RWPE2 (cell line): ENCODE results near the gene USH2A.

Experiments
- ATAC-seq: fragments of 200-7000 bp; cut with Tn5 transposase; 3 replicates; pipeline ENCODE4 v1.9.1; 2021; ENCODE audit warnings: low read depth
- DNase-seq: peaks from one replicate; pipeline ENCODE4 v3.0.0-alpha.2; 2020; ENCODE audit warnings: low spot score
- H3K27ac ChIP-seq: fragments of 450-650 bp; 2 replicates; pipeline ENCODE4 v1.5.1; 2017; ENCODE audit warnings: mild to moderate bottlenecking; ENCODE audit not compliant: poor library complexity, severe bottlenecking
- H3K27me3 ChIP-seq: fragments of 250-450 bp; sonication (Bioruptor Pico); 2 replicates; pipeline ENCODE4 v1.5.1; 2021; ENCODE audit warnings: mild to moderate bottlenecking, moderate library complexity; ENCODE audit not compliant: insufficient read depth, poor library complexity, severe bottlenecking
- H3K36me3 ChIP-seq: fragments of 250-450 bp; sonication (Bioruptor Pico); 2 replicates; pipeline ENCODE4 v1.5.1; 2020; ENCODE audit warnings: low read depth, mild to moderate bottlenecking, moderate library complexity
- H3K4me1 ChIP-seq: fragments of 250-450 bp; sonication (Bioruptor Pico); 2 replicates; pipeline ENCODE4 v1.5.1; 2021; ENCODE audit warnings: mild to moderate bottlenecking, moderate library complexity; ENCODE audit not compliant: insufficient read depth, poor library complexity, severe bottlenecking
- H3K4me3 ChIP-seq: fragments of 250-450 bp; sonication (Bioruptor Pico); 2 replicates; pipeline ENCODE4 v1.5.1; 2021; ENCODE audit warnings: mild to moderate bottlenecking, moderate library complexity; ENCODE audit not compliant: severe bottlenecking
- H3K9me3 ChIP-seq: fragments of 250-450 bp; sonication (Bioruptor Pico); 2 replicates; pipeline ENCODE4 v1.5.1; 2021; ENCODE audit warnings: mild to moderate bottlenecking, moderate library complexity; ENCODE audit not compliant: severe bottlenecking
- TF ChIP-seq, protein P1 (sequence below): fragments of 450-650 bp; IDR thresholded peaks from one replicate; pipeline ENCODE4 v1.5.1; 2017; ENCODE audit warnings: mild to moderate bottlenecking, moderate library complexity; ENCODE audit not compliant: poor library complexity, severe bottlenecking

USH2A gene

DNA sequence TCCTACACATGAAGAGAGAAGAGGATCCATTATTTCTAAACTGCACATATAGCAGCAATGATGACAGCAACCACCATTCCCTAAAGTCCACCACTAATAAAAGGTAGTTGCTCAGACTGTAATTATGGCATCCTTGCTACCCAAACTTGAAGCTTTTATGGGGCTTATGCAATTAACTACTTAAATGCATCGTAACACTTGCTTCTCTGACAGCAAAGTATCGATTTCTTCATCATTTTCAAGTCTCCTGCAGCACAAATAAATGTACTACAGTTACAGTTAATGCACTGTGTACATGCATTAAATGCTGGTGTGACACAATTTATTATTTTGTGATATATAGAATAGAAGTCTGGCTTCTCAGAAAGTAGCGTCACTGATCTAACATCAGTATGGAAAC is 241.7 kb downstream of the USH2A start:
- Histone ChIP-seq H3K36me3 (no peaks in the 10 kb centered on the region), H3K27me3 (no peaks in the 10 kb centered on the region), H3K4me3 (no peak overlapping the region), H3K9me3 (no peaks in the 10 kb centered on the region), H3K4me1 (no peaks in the 10 kb centered on the region), H3K27ac (no peak overlapping the region)
- DNase-seq, result no peak
- TF ChIP-seq, protein P1, sequence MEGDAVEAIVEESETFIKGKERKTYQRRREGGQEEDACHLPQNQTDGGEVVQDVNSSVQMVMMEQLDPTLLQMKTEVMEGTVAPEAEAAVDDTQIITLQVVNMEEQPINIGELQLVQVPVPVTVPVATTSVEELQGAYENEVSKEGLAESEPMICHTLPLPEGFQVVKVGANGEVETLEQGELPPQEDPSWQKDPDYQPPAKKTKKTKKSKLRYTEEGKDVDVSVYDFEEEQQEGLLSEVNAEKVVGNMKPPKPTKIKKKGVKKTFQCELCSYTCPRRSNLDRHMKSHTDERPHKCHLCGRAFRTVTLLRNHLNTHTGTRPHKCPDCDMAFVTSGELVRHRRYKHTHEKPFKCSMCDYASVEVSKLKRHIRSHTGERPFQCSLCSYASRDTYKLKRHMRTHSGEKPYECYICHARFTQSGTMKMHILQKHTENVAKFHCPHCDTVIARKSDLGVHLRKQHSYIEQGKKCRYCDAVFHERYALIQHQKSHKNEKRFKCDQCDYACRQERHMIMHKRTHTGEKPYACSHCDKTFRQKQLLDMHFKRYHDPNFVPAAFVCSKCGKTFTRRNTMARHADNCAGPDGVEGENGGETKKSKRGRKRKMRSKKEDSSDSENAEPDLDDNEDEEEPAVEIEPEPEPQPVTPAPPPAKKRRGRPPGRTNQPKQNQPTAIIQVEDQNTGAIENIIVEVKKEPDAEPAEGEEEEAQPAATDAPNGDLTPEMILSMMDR, result no peak
- no peak for ATAC-seq

DNA sequence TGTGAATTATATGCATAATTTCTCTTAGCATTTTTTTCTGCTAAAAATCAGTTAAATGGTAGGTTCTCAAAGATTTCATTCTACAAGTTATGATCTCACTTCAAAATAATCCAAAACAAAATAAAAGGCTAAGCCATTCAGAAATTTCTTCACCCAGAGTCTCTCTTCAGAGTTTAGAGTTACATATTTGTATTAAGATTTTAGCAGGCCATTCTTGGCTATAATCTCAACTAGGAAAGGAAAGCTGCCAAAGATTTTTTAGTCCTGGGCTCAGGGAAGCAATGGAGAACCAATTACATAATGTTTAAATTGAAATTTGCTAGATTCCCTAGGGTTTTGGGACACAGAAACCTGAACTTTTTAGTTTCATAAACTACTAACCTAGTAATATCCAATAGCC is 245.0 kb downstream of the USH2A start:
- Histone ChIP-seq H3K27ac (no peak overlapping the region), H3K9me3 (no peaks in the 10 kb centered on the region), H3K4me1 (no peaks in the 10 kb centered on the region), H3K4me3 (no peak overlapping the region), H3K27me3 (no peaks in the 10 kb centered on the region), H3K36me3 (no peaks in the 10 kb centered on the region)
- DNase-seq (no peak), ATAC-seq (no peak)
- TF ChIP-seq, protein P1, result no peak

DNA sequence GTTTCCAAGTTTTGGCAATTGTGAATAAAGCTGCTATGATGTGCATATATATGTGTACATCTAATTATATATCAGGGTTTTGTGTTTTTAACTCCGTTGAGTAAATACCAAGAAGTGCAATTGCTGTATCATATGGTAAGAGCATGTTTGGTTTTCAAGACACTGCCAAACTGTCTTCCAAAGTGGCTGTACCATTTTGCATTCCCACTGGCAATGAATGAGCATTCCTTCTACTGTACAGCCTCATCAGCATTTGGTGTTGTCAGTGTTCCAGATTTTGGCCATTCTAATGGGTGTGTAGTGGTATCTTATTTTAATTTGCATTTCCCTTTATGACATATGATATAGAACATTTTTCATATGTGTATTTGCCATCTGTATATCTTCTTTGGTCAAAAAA is 246.3 kb downstream of the USH2A start:
- H3K27me3 ChIP-seq, result no peaks in the 10 kb centered on the region
- no peaks in the 10 kb centered on the region for H3K4me1 ChIP-seq
- H3K4me3 ChIP-seq, result no peak overlapping the region
- ATAC-seq (no peak), DNase-seq (no peak)
- no peaks in the 10 kb centered on the region for H3K36me3 ChIP-seq
- H3K27ac ChIP-seq, result no peak overlapping the region
- H3K9me3 ChIP-seq, result no peaks in the 10 kb centered on the region
- TF ChIP-seq, protein P1, result no peak

DNA sequence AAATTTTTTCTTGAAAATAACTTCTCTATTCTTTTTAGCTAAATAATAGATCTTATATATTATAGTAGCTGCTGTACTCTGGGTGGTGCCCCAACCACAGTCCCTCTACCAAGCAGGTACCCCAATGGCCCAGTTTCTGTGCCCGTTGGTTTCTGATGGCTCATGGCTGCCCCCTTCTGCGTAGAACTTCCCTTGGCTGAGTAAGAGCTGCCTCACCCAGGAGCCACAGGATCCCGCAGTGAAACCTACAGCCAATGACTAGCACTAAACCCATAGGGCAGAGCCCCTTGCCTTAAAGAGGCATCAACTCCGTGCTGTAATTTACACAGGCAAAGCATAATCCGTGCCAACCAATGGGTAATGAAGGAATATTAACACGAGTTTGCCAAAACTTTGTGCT is 247.5 kb downstream of the USH2A start:
- TF ChIP-seq, protein P1, result no peak
- DNase-seq (no peak), ATAC-seq (no peak)
- H3K36me3 ChIP-seq, result no peaks in the 10 kb centered on the region
- H3K4me1 ChIP-seq, result no peaks in the 10 kb centered on the region
- H3K4me3 ChIP-seq, result no peak overlapping the region
- H3K27ac ChIP-seq, result no peak overlapping the region
- H3K27me3 ChIP-seq, result no peaks in the 10 kb centered on the region
- no peaks in the 10 kb centered on the region for H3K9me3 ChIP-seq

DNA sequence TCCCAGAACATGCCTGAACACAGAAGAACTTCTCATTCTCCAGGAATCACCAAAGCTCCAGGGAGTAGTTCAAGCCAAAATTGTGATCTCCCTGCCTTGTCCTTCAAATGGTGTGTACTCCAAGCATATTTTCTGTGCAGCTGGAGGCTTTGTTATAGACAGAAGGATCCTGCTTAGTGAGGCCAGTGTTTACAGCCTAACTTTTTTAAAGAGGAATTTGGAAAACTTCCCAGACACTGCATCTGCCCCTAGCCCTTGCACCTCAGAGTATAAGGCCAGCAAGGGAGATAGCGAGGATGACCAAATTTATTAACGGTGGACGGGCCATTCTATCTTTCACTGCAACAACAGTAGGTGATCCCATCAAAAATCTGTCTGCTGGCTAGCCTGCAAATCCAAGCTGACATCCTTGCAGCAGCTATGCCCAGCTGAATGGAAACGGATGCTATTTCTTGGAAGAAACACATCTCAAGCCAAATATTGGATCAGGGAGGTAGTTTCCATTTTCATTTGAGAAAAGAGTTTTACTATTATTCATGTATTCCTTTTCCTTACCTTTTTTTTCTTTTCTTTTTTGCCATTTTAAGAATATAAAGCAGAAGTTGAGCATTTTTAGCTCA is 249.8 kb downstream of the USH2A start:
- DNase-seq, result no peak
- Histone ChIP-seq H3K27me3 (no peaks in the 10 kb centered on the region), H3K4me3 (no peak overlapping the region), H3K27ac (no peak overlapping the region), H3K9me3 (no peaks in the 10 kb centered on the region), H3K36me3 (no peaks in the 10 kb centered on the region), H3K4me1 (no peaks in the 10 kb centered on the region)
- TF ChIP-seq, protein P1, result no peak
- ATAC-seq, result no peak
